Parathyroid adenoma (tissue), 2 donors: ENCODE results near the gene DISC1.

Source experiments
- H2AFZ ChIP-seq: fragments of 300-600 bp; sonication (generic); one replicate; pipeline ENCODE4 v1.7.0; 2017; ENCODE audit warnings: antibody characterized with exemption, mild to moderate bottlenecking
- H3K27ac ChIP-seq: fragments of 300-600 bp; sonication (generic); one replicate; pipeline ENCODE4 v1.7.0; 2017
- H3K27me3 ChIP-seq: fragments of 300-600 bp; sonication (generic); one replicate; pipeline ENCODE4 v1.7.0; 2017; ENCODE audit warnings: low read length; ENCODE audit not compliant: control insufficient read depth, insufficient read depth
- H3K36me3 ChIP-seq: fragments of 300-600 bp; sonication (generic); one replicate; pipeline ENCODE4 v1.7.0; 2017; ENCODE audit warnings: low read length; ENCODE audit not compliant: control insufficient read depth, insufficient read depth
- H3K4me1 ChIP-seq: fragments of 300-600 bp; sonication (generic); one replicate; pipeline ENCODE4 v1.7.0; 2017; ENCODE audit warnings: control low read depth
- H3K4me2 ChIP-seq: fragments of 300-600 bp; sonication (generic); one replicate; pipeline ENCODE4 v1.7.0; 2017; ENCODE audit warnings: low read length
- H3K4me3 ChIP-seq: fragments of 300-600 bp; sonication (generic); one replicate; pipeline ENCODE4 v1.7.0; 2017; ENCODE audit warnings: low read depth, low read length
- H3K79me2 ChIP-seq: fragments of 300-600 bp; sonication (generic); one replicate; pipeline ENCODE4 v1.7.0; 2017; ENCODE audit warnings: control low read depth
- H3K9ac ChIP-seq: fragments of 300-600 bp; sonication (generic); one replicate; pipeline ENCODE4 v1.7.0; 2017; ENCODE audit warnings: mild to moderate bottlenecking
- H3K9me3 ChIP-seq: fragments of 300-600 bp; sonication (generic); one replicate; pipeline ENCODE4 v1.7.0; 2017; ENCODE audit warnings: low read length; ENCODE audit not compliant: control insufficient read depth
- CTCF ChIP-seq: fragments of 300-600 bp; sonication (generic); IDR thresholded peaks from one replicate; pipeline ENCODE4 v1.7.0; 2017; ENCODE audit warnings: antibody characterized with exemption, mild to moderate bottlenecking
- donor health status: primary hyperparathyroidism.

Gene DISC1

GRCh38 chr1:231867607-231868006 lies 241.0 kb downstream of the DISC1 start:
- H3K4me1 ChIP-seq: peaks cover 3% of the 10 kb centered on the region

GRCh38 chr1:231869364-231869763 lies 242.8 kb downstream of the DISC1 start:
- Histone ChIP-seq H3K4me1 (peaks cover 3% of the 10 kb centered on the region), H3K27me3 (no peaks in the 10 kb centered on the region), H3K4me3 (no peak overlapping the region), H2AFZ (no peak overlapping the region), H3K9me3 (no peaks in the 10 kb centered on the region), H3K27ac (no peak overlapping the region), H3K36me3 (no peaks in the 10 kb centered on the region), H3K9ac (no peak overlapping the region), H3K4me2 (no peak overlapping the region), H3K79me2 (no peaks in the 10 kb centered on the region)
- TF ChIP-seq CTCF: no peak

More at GRCh38 chr1:231867607-231868006, 241.0 kb downstream of the DISC1 start:
- Histone ChIP-seq H3K4me2 (no peak overlapping the region), H3K79me2 (no peaks in the 10 kb centered on the region), H3K36me3 (no peaks in the 10 kb centered on the region), H3K9me3 (no peaks in the 10 kb centered on the region), H3K4me3 (no peak overlapping the region), H3K9ac (no peak overlapping the region), H3K27me3 (no peaks in the 10 kb centered on the region), H3K27ac (no peak overlapping the region), H2AFZ (no peak overlapping the region)
- no peak for TF ChIP-seq CTCF

GRCh38 chr1:231871471-231871870 lies 244.9 kb downstream of the DISC1 start:
- H3K27ac ChIP-seq: no peak overlapping the region
- no peak overlapping the region for H2AFZ ChIP-seq
- TF ChIP-seq CTCF: no peak
- H3K4me2 ChIP-seq: no peak overlapping the region
- no peaks in the 10 kb centered on the region for H3K9me3 ChIP-seq
- H3K9ac ChIP-seq: no peak overlapping the region
- no peaks in the 10 kb centered on the region for H3K27me3 ChIP-seq
- H3K4me1 ChIP-seq: peaks cover 3% of the 10 kb centered on the region
- H3K79me2 ChIP-seq: no peaks in the 10 kb centered on the region
- no peak overlapping the region for H3K4me3 ChIP-seq
- no peaks in the 10 kb centered on the region for H3K36me3 ChIP-seq

GRCh38 chr1:231871878-231872277 lies 245.3 kb downstream of the DISC1 start:
- Histone ChIP-seq H3K9me3 (no peaks in the 10 kb centered on the region), H2AFZ (no peak overlapping the region), H3K27ac (no peak overlapping the region), H3K4me3 (no peak overlapping the region), H3K4me2 (no peak overlapping the region), H3K27me3 (no peaks in the 10 kb centered on the region), H3K4me1 (peaks cover 3% of the 10 kb centered on the region), H3K79me2 (no peaks in the 10 kb centered on the region), H3K9ac (no peak overlapping the region), H3K36me3 (no peaks in the 10 kb centered on the region)
- TF ChIP-seq CTCF: no peak

- no peaks in the 10 kb centered on the region for H3K79me2 ChIP-seq
- no peak overlapping the region for H3K27ac ChIP-seq
- H3K4me3 ChIP-seq: no peak overlapping the region
- H2AFZ ChIP-seq: no peak overlapping the region
- no peaks in the 10 kb centered on the region for H3K27me3 ChIP-seq
- no peak overlapping the region for H3K4me2 ChIP-seq
- no peaks in the 10 kb centered on the region for H3K4me1 ChIP-seq
- H3K9me3 ChIP-seq: no peaks in the 10 kb centered on the region
- no peak for TF ChIP-seq CTCF
- no peak overlapping the region for H3K9ac ChIP-seq
- H3K36me3 ChIP-seq: no peaks in the 10 kb centered on the region
Measured at GRCh38 chr1:231872461-231872910, 245.9 kb downstream of the DISC1 start.
